ENCODE data around the gene SCML1. TPM values are rescaled to one million over a fixed set of nuclear protein-coding genes. Genes with fewer than 3 reads are reported as not detected.
A peak's percentile ranks its signal among the peaks of the same experiment; 100 is the strongest.

The SCML1 gene
- total and polyA plus RNA-seq, 2 of the 8 experiments (the other 6 are each of a cell fraction or from before 2014, with no cell fraction given): 2.2 to 2.5 TPM

- H4K91ac ChIP-seq (replicated peaks; ENCODE audit: insufficient read length, low read length): no peak overlapping the region
- H4K20me1 ChIP-seq (replicated peaks in 1 of 2; ENCODE audit: control insufficient read depth in 1 of 2, insufficient read depth in 2 of 2, low read length in 2 of 2): peaks cover 0 to 2% of the 10 kb centered on the region in 2 experiments
- H2BK20ac ChIP-seq (ENCODE audit: low read length): no peak overlapping the region
- no peaks in the 10 kb centered on the region for H3K36me3 ChIP-seq (ENCODE audit: control insufficient read depth in 2 of 4, insufficient read depth in 4 of 4, low read length in 3 of 4)
- H3K23me2 ChIP-seq (ENCODE audit: low read depth, low read length): peaks cover 2% of the 10 kb centered on the region; the same call in 1 of the 2 replicates
- no peak overlapping the region for H3K18ac ChIP-seq (ENCODE audit: extremely low read depth, low read length)
- FAIRE-seq (peak; percentile 60), DNase-seq (ENCODE audit: low read depth in 1 of 2, low spot score in 2 of 2) (no peak)
- H3K4me1 ChIP-seq (replicated peaks in 1 of 4; ENCODE audit: control insufficient read depth in 3 of 4, insufficient read depth in 4 of 4, low read length in 3 of 4): peaks cover 0 to 2% (median 0%) of the 10 kb centered on the region in 4 experiments; a peak in 1 of 7 replicates
- H2AK5ac ChIP-seq (ENCODE audit: low read depth, low read length): no peak overlapping the region
- H3K79me2 ChIP-seq (ENCODE audit: control insufficient read depth in 1 of 2, insufficient read depth in 2 of 2, low read length in 2 of 2): no peaks in the 10 kb centered on the region
- peaks cover 0 to 16% (median 8%) of the 10 kb centered on the region in 4 experiments; a peak in 5 of 7 replicates for H3K27me3 ChIP-seq (replicated peaks in 1 of 4; ENCODE audit: control insufficient read depth in 3 of 4, extremely low read depth in 1 of 4, insufficient read depth in 3 of 4, low read length in 3 of 4)
- no peak overlapping the region for H3K56ac ChIP-seq (replicated peaks; ENCODE audit: insufficient read length, low read depth, low read length)
- no peak overlapping the region for H2BK5ac ChIP-seq (ENCODE audit: low read depth, low read length)
- H2BK120ac ChIP-seq (replicated peaks; ENCODE audit: low read depth, low read length): no peak overlapping the region
- CTCF ChIA-PET (ENCODE audit: partially characterized antibody): no interaction called here
- H3K9ac ChIP-seq (replicated peaks in 1 of 4; ENCODE audit: extremely low read depth in 1 of 4, low read depth in 3 of 4, low read length in 3 of 4): no peak overlapping the region
- H2BK15ac ChIP-seq (ENCODE audit: low read length): no peak overlapping the region
- H3K23ac ChIP-seq (ENCODE audit: insufficient read length): no peak overlapping the region
- POLR2A ChIA-PET (ENCODE audit: partially characterized antibody): no interaction called here
- no peak overlapping the region for H2AFZ ChIP-seq (ENCODE audit: low read length)
- 75% methylated on average over 6 of the region's 6 CpGs; no CpG with 5 or more reads in 1 of the 2 experiments for WGBS, 2 experiments (ENCODE audit: extremely low coverage in 1 of 2, insufficient coverage in 1 of 2, insufficient read length in 1 of 2, insufficient replicate concordance in 2 of 2, low coverage in 1 of 2, low lambda C conversion rate in 2 of 2, missing lambda C conversion rate in 1 of 2)
- H3K4me3 ChIP-seq (ENCODE audit: extremely low read depth in 1 of 4, insufficient read depth in 2 of 4, low read depth in 3 of 4, low read length in 4 of 4): peak overlapping the region; percentile 42 to 66 (median 48); a peak in 7 of 8 replicates
- no peak overlapping the region for H3K4ac ChIP-seq (replicated peaks; ENCODE audit: insufficient read length, low read depth, low read length)
- no peak overlapping the region for H2BK12ac ChIP-seq (ENCODE audit: low read depth, low read length)
- H4K8ac ChIP-seq (ENCODE audit: extremely low read depth, insufficient read depth, low read length): 0 out of 2 replicates have a peak overlapping the region, but pooled peaks have one; percentile 25
- no peak overlapping the region for H3K27ac ChIP-seq (ENCODE audit: low read depth, low read length)
- no peak overlapping the region for H3K14ac ChIP-seq (ENCODE audit: insufficient read length)
- H3K79me1 ChIP-seq (ENCODE audit: low read depth, low read length): no peaks in the 10 kb centered on the region
- H3K4me2 ChIP-seq (ENCODE audit: insufficient read depth in 1 of 2, low read depth in 2 of 2, low read length in 2 of 2): peak overlapping the region; percentile 83 to 96
- no peaks in the 10 kb centered on the region for H3K9me3 ChIP-seq (ENCODE audit: insufficient read depth in 2 of 2, low read depth in 1 of 2, low read length in 1 of 2)
- no peak overlapping the region for H4K5ac ChIP-seq (ENCODE audit: insufficient read length, low read depth, low read length)
- TF ChIP-seq SP1 (IDR thresholded peaks at IDR 0.05; ENCODE audit: low read depth, low read length): no peak
- TF ChIP-seq MAFK (IDR thresholded peaks at IDR 0.05; ENCODE audit: low read depth, low read length): no peak
- TF ChIP-seq BACH1 (IDR thresholded peaks at IDR 0.05; ENCODE audit: low read length): no peak
- no peak for TF ChIP-seq BRCA1 (IDR thresholded peaks at IDR 0.05; ENCODE audit: low read depth, low read length)
- no peak for TF ChIP-seq ASH2L (IDR thresholded peaks at IDR 0.05; ENCODE audit: low read length)
- no peak for TF ChIP-seq EZH2 (IDR thresholded peaks at IDR 0.05; ENCODE audit: low read depth, low read length, severe bottlenecking)
- no peak for TF ChIP-seq NRF1 (IDR thresholded peaks at IDR 0.05; ENCODE audit: low read depth, low read length)
- TF ChIP-seq SIRT6 (IDR thresholded peaks at IDR 0.05; ENCODE audit: low read length): no peak
- no peak for TF ChIP-seq TCF12 (IDR thresholded peaks at IDR 0.05; ENCODE audit: low read depth, low read length)
- no peak for TF ChIP-seq KDM1A (IDR thresholded peaks at IDR 0.05; ENCODE audit: borderline replicate concordance, low read length)
- no peak for TF ChIP-seq SP2 (IDR thresholded peaks at IDR 0.05; ENCODE audit: low read length)
- no peak for TF ChIP-seq MAX (IDR thresholded peaks at IDR 0.05)
- no peak for TF ChIP-seq TBP (IDR thresholded peaks at IDR 0.05; ENCODE audit: low read depth, low read length)
- no peak for TF ChIP-seq JUN (IDR thresholded peaks at IDR 0.05; ENCODE audit: low read depth, low read length)
Observed at GRCh38 chrX:17738737-17739535, 1.6 kb downstream of the SCML1 start.
